ENCODE results near the gene ARL5A. TPM values are rescaled to one million over a fixed set of nuclear protein-coding genes. Genes with fewer than 3 reads are reported as not detected.
"Not testable (repeated sequence)": the region's sequence is repeated elsewhere in the genome, so short reads cannot be mapped to it uniquely, and the experiment has no call there.

ARL5A gene
- total RNA-seq, 1 donor from 2014 or later: 52.9 TPM

- DNase-seq (ENCODE audit: low read depth in 2 of 2): no peak
These were observed 32.5 kb downstream of the ARL5A start for GRCh38 chr2:151795646-151796240.

- not testable (repeated sequence) for DNase-seq (ENCODE audit: low read depth in 2 of 2)
These were observed 33.8 kb downstream of the ARL5A start for GRCh38 chr2:151794422-151794821.

GRCh38 chr2:151793123-151793522 is 35.1 kb downstream of the ARL5A start:
- DNase-seq (ENCODE audit: low read depth in 2 of 2): no peak

- no peak for DNase-seq (ENCODE audit: low read depth in 2 of 2)
These were observed 35.6 kb downstream of the ARL5A start for GRCh38 chr2:151792589-151792988.

- no peak for DNase-seq (ENCODE audit: low read depth in 2 of 2)
These were observed 36.7 kb downstream of the ARL5A start for GRCh38 chr2:151791545-151791944.

- DNase-seq (ENCODE audit: low read depth in 2 of 2): no peak
These were observed 37.5 kb downstream of the ARL5A start for GRCh38 chr2:151790689-151791088.

GRCh38 chr2:151789055-151789834 is 39.0 kb downstream of the ARL5A start:
- DNase-seq (ENCODE audit: low read depth in 2 of 2): no peak

GRCh38 chr2:151786483-151786882 is 41.7 kb downstream of the ARL5A start:
- no peak for DNase-seq (ENCODE audit: low read depth in 2 of 2)

- no peak for DNase-seq (ENCODE audit: low read depth in 2 of 2)
These were observed 42.1 kb downstream of the ARL5A start for GRCh38 chr2:151786077-151786476.

- no peak for DNase-seq (ENCODE audit: low read depth in 2 of 2)
These were observed 45.1 kb downstream of the ARL5A start for GRCh38 chr2:151783133-151783520.

- no peak for DNase-seq (ENCODE audit: low read depth in 2 of 2)
These were observed 45.7 kb downstream of the ARL5A start for GRCh38 chr2:151782378-151783132.

- no peak for DNase-seq (ENCODE audit: low read depth in 2 of 2)
These were observed 46.6 kb downstream of the ARL5A start for GRCh38 chr2:151781642-151782041.

GRCh38 chr2:151780938-151781337 is 47.3 kb downstream of the ARL5A start:
- DNase-seq (ENCODE audit: low read depth in 2 of 2): no peak

GRCh38 chr2:151777935-151778334 is 50.3 kb downstream of the ARL5A start:
- no peak for DNase-seq (ENCODE audit: low read depth in 2 of 2)

- no peak for DNase-seq (ENCODE audit: low read depth in 2 of 2)
These were observed 50.7 kb downstream of the ARL5A start for GRCh38 chr2:151777487-151777886.

GRCh38 chr2:151776367-151776766 is 51.9 kb downstream of the ARL5A start:
- no peak for DNase-seq (ENCODE audit: low read depth in 2 of 2)

- DNase-seq (ENCODE audit: low read depth in 2 of 2): no peak
These were observed 53.0 kb downstream of the ARL5A start for GRCh38 chr2:151775057-151775740.

GRCh38 chr2:151774506-151774905 is 53.7 kb downstream of the ARL5A start:
- peak in 1 of 2 donors; percentile 53 for DNase-seq (ENCODE audit: low read depth in 2 of 2)

- no peak for DNase-seq (ENCODE audit: low read depth in 2 of 2)
These were observed 56.4 kb downstream of the ARL5A start for GRCh38 chr2:151771599-151772358.

- DNase-seq (ENCODE audit: low read depth in 2 of 2): no peak
These were observed 57.2 kb downstream of the ARL5A start for GRCh38 chr2:151770995-151771394.

- no peak for DNase-seq (ENCODE audit: low read depth in 2 of 2)
These were observed 58.6 kb downstream of the ARL5A start for GRCh38 chr2:151769606-151770005.
